GDM1 (cell line): ENCODE results near the gene VSIR.
A peak's percentile ranks its signal among the peaks of the same experiment; 100 is the strongest.

Experiments used
- DNase-seq: peaks from one replicate; lab custom pipeline; 2025; lab: John Stamatoyannopoulos, UW

VSIR gene

DNA sequence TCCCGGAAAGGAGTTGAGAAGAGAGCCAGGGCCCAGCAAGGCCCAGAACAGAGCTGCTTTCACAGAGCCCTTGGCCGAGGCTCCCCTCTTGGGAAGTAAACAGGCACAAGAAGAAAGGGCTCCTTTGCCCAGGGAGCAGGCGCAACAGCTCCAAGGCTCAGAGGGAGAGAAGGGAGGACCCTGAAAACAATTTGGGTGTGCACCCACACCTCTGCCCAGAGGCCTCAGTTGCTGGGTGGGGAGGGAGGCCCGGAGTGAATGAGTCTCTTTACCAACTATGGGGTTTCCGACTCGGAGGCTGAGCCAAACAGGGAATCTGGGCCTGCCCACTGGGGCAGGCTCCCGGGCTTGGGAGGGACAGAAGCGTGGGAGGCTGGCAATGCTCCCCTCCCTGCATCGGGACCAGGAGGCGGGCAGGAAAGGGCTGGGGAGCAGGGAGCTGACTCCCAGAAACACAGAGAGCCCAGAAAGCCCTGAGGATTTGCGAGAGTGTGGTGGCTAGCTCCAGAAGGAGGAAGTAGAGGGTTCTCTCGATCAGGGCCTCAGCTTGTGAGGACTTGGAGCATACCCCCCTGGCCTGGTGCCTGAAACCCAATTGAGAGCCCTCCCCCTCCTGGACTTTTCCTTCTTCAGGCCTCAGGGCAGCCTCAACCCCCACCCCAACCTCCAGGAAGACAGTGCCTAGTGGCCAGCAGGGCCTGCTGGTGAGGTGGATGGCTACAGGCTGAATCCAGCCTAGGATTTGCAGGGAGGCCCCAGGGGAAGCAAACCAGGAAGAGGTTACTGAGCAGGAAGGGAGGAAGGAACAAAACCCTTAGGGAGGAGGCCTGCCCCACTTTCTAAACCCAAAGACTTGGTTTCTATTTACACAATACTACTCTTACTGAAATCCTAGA lies 59.9 kb downstream of the VSIR start:
- peak; percentile 83 for DNase-seq

DNA sequence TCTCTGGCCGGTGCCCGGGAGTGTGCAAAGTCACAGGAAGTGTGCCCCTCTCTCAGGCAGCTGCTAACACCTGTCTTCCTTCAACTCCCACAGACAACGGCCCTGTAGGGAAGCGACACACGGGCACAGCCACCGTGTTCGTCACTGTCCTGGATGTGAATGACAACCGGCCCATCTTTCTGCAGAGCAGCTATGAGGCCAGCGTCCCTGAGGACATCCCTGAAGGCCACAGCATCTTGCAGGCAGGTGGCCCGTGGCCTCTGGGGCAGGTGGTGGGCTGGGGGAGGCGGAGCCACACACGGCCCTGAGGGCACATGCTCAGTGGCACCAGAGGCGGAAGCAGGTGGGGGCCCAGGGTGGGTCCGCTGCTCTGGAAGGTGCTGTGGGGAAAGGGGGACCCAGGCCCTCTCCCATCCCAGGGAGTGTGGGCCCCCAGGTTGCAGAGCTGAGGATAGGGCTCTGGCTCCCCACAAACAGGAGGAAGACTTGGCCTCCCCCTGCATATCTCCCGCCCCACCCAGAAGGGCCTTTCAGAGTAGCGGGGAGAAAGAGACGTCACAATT lies 60.7 kb downstream of the VSIR start:
- no peak for DNase-seq

DNA sequence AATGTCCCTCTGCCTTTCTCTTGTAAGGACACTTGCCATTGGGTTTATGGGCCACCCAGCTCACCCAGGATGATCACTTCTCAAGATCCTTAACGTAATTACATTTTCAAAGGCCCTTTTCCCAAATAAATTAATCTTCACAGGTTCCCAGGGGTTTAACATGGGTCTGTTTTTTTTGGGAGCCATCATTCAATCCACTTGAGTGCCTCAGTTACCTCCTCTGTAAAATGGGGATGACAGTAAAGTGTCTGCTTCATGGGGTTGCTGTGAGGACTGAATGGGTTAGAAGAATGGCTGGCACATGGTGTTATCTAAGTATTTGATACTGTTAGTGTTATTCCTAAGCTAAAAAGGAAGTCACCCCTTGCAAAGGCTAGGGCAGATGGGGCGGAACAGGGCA lies 61.1 kb downstream of the VSIR start:
- no peak for DNase-seq

DNA sequence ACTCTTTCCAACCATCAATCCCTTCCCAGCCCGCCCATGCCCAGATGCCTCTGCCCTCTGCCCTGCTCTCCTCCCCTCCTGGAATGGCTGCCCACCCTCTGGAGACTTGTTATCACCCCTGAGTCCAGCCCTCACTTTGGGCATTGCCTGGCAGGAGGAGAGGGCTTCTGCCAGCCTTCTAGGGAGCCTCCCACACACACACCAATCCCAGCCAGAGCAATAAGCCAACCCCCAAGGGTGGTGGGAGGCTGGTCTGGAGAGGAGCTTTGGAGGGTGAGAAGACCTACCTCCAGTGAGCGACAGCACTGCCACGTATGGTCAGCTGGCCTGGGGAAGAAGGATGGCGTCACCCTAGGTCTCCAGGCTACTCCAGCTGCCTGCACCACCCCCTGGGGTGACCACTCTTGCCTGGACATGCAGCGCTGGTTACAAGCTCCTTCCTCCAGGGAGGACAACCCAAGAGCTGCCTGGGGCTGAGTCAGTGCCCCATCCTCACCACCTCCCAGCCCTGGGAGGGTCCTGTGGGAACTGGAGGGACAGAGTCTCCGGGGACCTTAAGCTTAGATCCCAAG lies 62.2 kb downstream of the VSIR start:
- DNase-seq = no peak

DNA sequence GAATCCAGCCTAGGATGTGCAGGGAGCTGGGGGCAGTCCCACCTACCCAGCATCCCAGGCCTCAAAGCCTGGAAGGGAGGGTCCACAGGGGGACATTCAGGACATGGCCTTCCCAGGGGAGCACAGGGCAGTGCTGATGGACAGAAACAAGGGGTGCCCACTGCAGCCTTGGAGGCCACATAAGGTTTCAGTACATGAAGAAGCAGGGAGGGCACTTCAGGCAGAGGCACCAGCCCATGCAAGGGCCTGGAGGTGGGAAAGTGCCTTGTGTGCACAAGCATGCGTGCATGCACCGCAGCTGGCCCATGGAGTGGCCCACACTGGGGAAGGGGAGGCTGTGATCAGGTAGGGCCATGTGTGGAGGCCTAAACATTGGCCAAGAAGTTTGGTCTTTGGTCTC lies 62.8 kb downstream of the VSIR start:
- no peak for DNase-seq

DNA sequence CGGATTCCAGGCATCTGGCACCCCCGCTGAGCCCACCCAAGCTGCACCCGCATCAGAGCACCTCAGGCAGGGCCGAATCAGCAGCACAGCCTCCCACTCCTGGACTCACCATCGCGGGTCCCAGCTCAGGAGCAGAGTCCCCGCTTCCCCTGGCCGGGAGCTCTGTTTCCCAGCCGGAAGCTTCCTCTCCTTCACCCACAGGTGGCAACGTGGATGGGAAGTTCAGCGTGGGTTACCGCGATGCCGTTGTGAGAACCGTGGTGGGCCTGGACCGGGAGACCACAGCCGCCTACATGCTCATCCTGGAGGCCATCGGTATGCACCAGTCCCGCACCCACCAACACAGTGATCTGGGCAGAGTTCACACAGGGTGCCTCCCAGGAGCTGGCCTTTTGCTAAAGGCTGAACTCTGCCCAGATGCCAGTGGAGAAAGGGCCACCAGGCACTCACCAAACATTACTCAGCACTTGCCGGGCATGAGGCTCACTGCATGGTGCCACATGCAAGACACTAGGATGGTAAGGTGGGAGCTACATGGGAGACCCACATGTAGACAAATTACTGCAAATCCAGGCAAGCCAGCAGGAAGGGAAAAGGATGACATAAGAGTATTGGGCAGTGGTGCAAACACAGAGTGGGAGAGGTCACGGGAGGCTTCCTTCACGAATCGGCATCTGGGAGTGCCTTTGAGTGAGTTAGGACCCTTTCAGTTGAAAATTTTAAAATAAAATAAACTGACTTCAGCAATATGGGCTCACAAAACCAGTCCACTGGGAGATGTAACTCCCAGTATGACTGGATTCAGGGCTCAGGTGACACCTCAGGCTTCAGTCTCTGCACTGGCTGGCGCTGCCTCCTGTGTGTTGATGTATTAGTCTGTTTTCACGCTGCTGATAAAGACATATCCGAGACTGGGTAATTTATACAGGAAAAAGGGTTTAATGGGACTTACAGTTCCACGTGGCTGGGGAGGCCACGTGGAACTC lies 64.1 kb downstream of the VSIR start:
- no peak for DNase-seq

DNA sequence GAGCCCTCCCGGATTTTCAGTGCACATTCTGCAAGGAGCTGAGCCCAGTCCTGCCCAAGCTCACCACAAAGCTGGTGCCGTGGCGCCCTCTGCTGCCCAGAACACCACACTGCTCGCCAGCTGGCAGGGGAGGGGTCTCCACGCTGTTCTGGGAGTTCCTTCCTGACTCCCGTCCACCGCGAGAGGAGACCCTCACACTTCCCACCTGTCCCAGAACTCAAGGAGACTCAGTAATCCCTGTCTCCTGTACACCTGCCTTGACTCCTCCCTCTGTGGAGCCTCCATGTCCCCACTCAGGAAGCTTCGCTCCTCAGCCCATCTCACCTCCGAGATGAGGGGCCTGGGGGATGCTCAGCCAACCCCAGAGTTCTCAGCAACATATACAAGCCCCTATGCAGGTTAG lies 65.0 kb downstream of the VSIR start:
- peak; percentile 53 for DNase-seq

DNA sequence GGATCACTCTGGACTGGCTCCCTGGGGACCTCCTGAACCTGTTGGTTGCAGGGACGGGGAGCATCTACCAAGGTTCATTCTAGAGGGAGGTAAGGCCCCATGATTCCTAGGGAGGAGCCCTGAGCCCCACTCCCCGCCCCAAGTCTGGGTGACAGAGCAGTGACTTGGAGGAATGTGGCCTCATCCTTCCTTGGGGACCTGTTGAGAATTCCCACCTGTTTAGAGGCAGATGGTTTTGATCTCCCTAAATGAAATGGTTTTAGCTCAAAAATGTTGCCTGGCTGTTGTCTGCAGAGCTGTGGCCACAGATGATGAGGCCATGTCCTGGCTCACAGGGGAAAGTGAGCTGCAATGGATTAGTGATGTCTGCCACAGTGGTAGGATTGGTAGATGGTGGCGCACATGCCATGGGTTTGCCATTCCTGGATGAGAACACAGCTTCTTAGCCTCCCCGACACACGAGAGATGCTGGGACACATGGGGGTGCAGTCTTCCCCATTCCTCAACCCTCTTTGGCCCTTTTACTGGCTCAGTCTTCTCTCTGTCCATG lies 66.0 kb downstream of the VSIR start:
- no peak for DNase-seq

DNA sequence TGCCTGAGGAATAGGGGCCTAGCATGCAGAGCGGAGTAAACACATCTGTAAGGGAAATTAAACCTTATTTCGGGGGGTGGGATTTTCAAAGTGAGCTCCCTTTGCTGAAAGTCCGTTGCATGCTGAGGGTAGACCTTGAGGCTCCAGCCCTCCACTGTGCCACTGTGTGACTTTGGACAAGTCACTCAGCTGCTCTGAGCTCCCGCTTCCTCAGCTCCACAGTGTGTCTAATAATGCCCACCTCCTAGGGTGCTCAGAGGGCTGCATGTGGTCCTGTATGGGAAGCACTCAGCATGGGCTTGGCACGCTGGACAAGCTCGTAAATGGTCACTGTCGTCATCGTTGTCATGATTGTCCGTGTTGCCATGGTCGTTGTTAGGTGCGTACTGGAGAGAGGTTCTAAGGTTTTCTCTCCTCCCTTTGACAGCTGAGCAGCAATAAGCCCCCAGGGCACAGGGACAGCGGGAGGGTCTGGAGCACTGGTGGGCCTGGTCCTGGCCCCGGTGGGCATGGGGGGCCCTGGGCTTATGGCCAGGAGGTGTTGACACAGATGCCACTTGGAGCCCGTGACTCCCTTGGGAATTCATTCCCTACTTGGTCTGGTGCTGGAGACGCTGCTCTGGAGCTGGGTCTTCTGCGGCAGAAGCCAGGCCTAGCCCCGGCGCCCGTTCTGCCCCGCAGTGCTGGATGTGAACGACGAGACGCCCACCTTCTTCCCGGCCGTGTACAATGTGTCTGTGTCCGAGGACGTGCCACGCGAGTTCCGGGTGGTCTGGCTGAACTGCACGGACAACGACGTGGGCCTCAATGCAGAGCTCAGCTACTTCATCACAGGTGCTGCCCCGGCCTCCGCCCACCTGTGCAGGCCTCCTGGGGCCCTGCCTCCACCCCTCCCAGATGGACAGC lies 66.9 kb downstream of the VSIR start:
- no peak for DNase-seq

DNA sequence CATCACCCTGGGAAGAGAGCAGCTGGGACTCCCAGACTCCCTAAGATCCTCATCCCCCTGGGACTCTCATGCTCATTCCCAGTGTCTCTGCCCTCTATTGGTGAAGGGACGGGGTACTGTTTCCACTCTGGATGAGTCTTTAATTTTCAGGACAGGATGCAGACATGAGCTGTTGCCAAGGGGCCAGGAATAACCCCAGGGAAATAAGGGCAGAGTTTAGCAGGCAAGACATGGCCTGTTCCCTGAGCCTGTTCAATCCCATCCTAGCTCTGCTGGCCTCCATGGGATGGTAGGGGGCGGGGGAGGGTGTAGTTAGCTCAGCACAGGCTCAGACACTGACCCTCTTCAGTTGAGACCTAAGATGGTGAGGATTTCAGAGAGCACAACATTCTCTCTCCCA lies 67.7 kb downstream of the VSIR start:
- no peak for DNase-seq

DNA sequence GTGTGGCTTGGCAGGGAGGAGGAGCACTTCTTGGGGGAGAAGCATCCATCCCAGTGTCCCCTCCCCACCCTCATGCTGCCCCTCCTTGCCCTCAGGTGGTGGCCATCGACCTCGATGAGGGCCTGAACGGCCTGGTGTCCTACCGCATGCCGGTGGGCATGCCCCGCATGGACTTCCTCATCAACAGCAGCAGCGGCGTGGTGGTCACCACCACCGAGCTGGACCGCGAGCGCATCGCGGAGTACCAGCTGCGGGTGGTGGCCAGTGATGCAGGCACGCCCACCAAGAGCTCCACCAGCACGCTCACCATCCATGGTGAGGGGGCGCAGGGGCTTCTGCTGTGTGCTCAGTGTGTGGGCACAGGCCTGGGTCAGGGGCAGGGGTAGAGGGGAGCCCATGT lies 68.5 kb downstream of the VSIR start:
- DNase-seq = no peak

DNA sequence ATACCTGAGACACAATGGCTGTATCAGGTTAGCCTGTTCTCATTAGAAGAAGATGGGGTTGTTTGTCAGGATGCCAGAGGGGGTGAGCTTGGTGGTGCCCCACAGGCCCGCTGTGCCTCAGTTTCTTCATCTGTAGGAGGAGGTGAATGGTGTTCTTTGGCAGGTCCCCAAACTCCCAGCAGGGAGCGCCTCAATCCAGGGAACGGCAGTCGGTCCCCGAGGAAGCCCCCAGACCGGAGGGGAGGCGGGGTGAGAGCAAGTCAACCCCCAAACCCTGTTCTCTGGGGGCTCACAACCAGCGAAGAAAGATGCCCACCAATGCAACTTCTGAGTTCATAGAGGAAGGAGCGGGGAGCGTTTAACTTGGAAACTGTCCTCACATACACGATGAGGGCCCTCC lies 69.7 kb downstream of the VSIR start:
- DNase-seq = no peak

DNA sequence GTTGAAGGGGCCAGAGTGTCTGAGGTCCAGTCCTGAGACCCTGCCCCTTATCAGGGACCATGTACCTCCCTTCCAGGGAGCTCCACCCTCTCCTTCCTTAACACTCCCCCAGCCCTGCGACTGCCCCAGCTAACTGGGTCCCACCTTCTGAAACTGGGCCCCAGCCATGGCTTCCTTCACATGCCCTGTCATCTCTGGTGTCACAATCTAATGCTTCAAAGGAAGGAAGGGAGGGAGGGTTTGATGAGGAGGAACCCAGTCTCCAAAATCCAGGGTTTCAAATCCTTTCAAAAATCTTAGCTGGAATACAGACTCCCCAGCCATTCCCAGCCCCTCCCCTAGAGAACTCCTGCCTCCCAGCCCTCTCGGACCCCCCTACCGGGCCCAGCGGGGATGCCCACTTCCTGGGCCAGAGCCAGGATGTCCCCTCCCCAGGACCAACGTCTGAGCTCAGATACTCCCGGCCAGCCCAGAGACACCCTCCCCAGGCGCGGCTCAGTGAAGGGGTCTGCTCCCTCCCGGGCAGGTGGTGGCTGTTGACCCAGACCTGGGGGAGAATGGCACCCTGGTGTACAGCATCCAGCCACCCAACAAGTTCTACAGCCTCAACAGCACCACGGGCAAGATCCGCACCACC lies 71.7 kb downstream of the VSIR start:
- no peak for DNase-seq

DNA sequence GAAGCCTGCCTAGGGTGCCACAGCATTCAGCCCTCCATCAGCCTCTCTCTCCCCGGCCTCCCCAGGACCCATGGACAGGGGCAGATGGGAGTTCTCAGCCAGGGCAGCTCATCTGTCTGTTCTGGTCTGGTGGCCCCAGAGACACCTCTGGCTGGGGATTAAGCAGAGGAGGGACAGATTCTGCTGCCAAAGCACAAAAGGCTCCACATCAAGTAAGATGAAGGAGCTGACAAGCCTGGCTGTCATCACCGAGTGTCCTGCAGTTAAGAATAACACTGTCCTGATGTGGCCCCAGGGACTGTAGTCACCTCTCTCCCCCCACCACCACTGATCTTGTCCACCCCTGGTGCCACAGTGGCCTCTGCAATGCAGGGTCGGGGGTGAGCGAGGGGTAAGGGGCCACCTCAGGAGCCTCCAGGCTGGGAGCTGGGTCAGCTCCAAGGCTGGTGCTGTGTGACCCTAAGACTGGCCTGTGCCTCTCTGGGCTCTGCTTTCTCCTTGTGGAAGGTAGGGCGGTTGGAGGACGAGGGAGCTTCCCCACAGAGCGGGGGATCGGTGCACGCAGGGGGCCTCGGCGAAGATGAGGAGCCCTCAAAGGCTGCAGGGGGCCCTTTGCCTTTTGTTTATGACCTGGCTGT lies 72.5 kb downstream of the VSIR start:
- no peak for DNase-seq

DNA sequence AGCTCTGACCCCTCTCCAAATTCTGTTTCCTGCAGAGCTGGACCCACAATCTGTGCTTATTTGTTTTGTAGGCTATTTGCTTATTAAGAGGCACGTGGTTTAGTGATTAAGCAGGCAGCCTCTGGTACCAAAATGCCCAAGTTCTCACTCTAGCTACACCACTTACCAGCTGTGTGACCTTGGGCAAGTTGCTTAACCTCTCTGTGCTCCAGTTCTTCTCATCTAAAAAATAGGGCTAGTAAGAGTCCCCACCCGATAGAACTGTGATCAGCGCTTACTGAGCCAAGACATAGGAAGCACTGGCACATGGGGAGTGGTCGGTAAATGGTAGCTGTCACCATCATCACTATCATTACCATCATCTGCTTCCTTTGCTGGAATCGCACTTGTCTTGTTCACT lies 74.6 kb downstream of the VSIR start:
- no peak for DNase-seq

DNA sequence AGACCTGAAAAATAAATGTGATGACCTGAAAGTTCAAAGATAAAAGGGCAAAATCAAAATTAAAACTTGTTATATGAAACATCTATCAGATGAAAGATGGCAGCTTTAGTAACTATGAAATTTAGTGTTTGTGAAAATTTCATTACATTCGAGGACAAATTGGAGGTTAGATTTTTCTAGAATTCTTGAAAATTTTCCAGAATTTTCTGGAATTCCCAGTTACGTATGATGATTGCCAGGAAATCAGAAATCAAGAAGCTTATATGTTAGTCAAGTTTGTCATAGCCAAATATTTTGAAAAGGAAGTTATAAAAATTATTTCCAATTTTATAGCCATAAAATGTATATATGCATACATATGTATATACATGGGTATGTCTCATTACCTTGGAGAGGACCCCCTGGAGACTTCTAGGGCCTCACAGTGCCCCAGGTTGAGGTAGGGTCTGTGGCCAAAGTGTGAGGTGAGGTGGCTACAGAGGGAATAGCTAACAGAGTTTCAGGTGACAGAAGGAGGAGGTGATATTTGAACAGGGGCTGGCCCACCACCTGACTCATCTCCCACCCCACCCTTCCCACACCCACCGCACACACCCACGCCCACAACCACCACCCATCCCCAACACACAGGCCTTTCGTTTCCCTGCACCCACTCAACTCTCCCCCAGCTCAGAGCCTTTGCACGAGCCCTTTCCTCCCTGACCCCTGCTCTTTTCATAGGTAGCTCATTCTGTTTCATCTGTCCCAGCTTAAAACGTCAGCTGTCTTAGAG lies 75.2 kb downstream of the VSIR start:
- DNase-seq = no peak
